Large intestine (tissue), 3 donors: ENCODE measurements around the gene SPRED2. TPM values are rescaled to one million over a fixed set of nuclear protein-coding genes. Genes with fewer than 3 reads are reported as not detected.
A peak's percentile ranks its signal among the peaks of the same experiment; 100 is the strongest.

Experiments
- DNase-seq, 2 donors: peaks; one replicate each; pipeline versions ENCODE4 v3.0.0 to v3.0.0-alpha.2; 2013
- H3K27ac ChIP-seq: one replicate; pipeline ENCODE4 v1.5.1; 2013; ENCODE audit warnings: low read length
- H3K27me3 ChIP-seq: 2 replicates; pipeline ENCODE4 v1.6.1; 2013; ENCODE audit warnings: low read length; ENCODE audit not compliant: control insufficient read depth, insufficient read depth
- H3K36me3 ChIP-seq: 2 replicates; pipeline ENCODE4 v1.6.1; 2013; ENCODE audit warnings: low read length; ENCODE audit not compliant: control insufficient read depth, insufficient read depth
- H3K4me1 ChIP-seq: one replicate; pipeline ENCODE4 v1.6.1; 2013; ENCODE audit warnings: low read length; ENCODE audit not compliant: control insufficient read depth, insufficient read depth
- H3K4me3 ChIP-seq: one replicate; pipeline ENCODE4 v1.5.1; 2013; ENCODE audit warnings: low read length
- H3K9me3 ChIP-seq: one replicate; pipeline ENCODE4 v1.6.1; 2013; ENCODE audit warnings: mild to moderate bottlenecking, low read depth, low read length, moderate library complexity; ENCODE audit not compliant: control insufficient read depth
- WGBS: methylation state at CpG from one replicate; pipeline ENCODE4 v1.1.5; 2013; ENCODE audit warnings: low lambda C conversion rate; ENCODE audit not compliant: insufficient coverage; 5-methylcytosine and 5-hydroxymethylcytosine counted together
- polyA plus RNA-seq: library from polyadenylated mRNA; unstranded; fragments of 120-200 nt; gene quantifications from one replicate; pipeline ENCODE4 v1.2.1, GENCODE V29; 2013

SPRED2 gene
- polyA plus RNA-seq, 1 donor = 22.4 TPM

- no peaks in the 10 kb centered on the region for H3K9me3 ChIP-seq
- H3K27me3 ChIP-seq = no peaks in the 10 kb centered on the region
- peaks cover 12% of the 10 kb centered on the region for H3K4me1 ChIP-seq
- no CpG with 5 or more reads among the region's 4 CpGs for WGBS
- DNase-seq = no peak
- H3K27ac ChIP-seq = no peak overlapping the region
- no peaks in the 10 kb centered on the region for H3K36me3 ChIP-seq
- H3K4me3 ChIP-seq = no peak overlapping the region
Measured at GRCh38 chr2:65386989-65387388, 45.4 kb downstream of the SPRED2 start.

GRCh38 chr2:65386344-65386743, 46.1 kb downstream of the SPRED2 start:
- WGBS = 100% methylated on average over 1 of the region's 3 CpGs
- no peak overlapping the region for H3K4me3 ChIP-seq
- H3K9me3 ChIP-seq = no peaks in the 10 kb centered on the region
- no peaks in the 10 kb centered on the region for H3K27me3 ChIP-seq
- no peak for DNase-seq
- H3K27ac ChIP-seq = no peak overlapping the region
- no peaks in the 10 kb centered on the region for H3K36me3 ChIP-seq
- peaks cover 12% of the 10 kb centered on the region for H3K4me1 ChIP-seq

DNA sequence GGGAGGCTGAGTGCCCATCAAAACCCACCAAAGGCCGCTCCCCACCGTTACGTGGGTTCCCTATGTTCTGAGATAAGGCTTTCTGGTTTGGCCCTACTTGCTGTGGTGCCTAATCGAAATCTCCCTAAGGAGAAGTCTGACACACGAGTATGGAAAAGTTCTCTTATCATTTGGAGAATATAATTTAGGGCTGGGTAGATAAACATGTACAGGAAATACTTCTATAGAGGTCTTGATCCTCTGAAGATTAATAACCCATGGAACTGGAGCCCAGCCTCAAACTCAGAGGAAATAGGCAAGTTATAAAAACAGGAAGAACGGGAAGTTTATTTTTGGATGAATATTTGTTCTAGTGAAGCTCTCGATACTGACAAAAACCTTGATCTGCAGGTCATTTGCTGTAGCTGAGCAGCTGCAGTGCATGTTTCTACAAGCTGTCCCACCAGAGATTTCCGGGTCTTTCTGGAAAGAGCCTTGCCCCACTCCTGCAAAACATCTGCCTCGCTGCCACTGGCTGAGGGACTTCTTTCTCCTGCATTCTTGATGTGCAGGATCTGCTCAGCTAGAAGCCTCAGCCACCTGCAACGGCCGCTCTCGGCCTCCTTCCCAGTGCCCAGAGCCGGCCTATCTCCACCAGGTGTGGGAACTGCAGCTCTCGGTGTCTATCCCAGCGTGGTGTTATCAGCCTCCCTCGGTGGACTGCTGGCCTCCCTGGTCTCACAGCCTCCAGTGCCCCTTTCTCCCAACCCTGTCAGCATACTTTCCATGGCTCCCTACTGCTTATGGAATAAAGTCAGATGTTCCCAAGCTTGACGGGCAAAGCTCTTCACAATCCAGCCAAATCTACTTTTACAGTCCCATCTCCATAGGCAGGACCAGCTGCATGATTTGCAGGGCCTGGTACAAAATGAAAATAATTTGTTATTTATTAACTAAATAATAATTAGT, 48.6 kb downstream of the SPRED2 start:
- H3K9me3 ChIP-seq = no peaks in the 10 kb centered on the region
- DNase-seq = no peak
- whole genome bisulfite sequencing = no CpG with 5 or more reads among the region's 17 CpGs

DNA sequence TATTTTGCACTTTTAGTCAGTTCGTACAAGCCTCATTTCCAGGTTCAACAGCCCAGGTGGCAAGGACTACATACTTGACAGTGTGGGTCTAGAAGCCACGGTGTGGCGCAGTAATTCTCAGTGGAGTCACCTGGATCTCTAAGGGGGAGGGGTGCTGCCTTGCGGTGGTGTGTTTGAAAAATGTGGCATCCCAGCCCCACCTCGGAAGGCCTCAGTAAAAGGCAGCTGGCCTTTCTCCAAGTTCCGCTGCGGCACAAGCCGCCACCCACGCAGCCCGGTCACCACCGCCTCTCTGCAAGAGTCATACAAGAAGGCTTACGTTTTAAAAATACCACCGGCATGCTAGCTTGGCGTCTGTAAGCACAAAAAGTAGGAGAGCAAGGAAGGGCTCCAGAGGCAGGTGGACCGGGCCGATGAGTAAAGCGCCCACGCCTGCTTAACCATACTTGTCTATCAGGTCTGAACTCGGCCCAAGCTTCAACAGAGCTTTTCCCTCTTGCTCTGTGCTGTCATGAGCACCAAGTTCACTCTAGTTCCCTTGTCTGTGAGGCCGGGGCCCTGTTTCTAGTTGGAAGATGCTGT, 49.5 kb downstream of the SPRED2 start:
- Histone ChIP-seq H3K36me3 (no peaks in the 10 kb centered on the region), H3K4me1 (peaks cover 25% of the 10 kb centered on the region), H3K27ac (peak overlapping the region; percentile 32), H3K27me3 (no peaks in the 10 kb centered on the region), H3K9me3 (no peaks in the 10 kb centered on the region), H3K4me3 (no peak overlapping the region)
- peak; percentile 47 to 63 for DNase-seq
- WGBS = no CpG with 5 or more reads among the region's 20 CpGs

More for the DNA sequence above, 48.6 kb downstream of the SPRED2 start:
- peak overlapping the region; percentile 32 for H3K27ac ChIP-seq
- no peak overlapping the region for H3K4me3 ChIP-seq
- H3K27me3 ChIP-seq = no peaks in the 10 kb centered on the region
- H3K4me1 ChIP-seq = peaks cover 20% of the 10 kb centered on the region
- no peaks in the 10 kb centered on the region for H3K36me3 ChIP-seq

GRCh38 chr2:65382323-65382722, 50.1 kb downstream of the SPRED2 start:
- Histone ChIP-seq H3K4me1 (peaks cover 31% of the 10 kb centered on the region), H3K27ac (no peak overlapping the region)
- no CpG with 5 or more reads among the region's 1 CpG for WGBS

DNA sequence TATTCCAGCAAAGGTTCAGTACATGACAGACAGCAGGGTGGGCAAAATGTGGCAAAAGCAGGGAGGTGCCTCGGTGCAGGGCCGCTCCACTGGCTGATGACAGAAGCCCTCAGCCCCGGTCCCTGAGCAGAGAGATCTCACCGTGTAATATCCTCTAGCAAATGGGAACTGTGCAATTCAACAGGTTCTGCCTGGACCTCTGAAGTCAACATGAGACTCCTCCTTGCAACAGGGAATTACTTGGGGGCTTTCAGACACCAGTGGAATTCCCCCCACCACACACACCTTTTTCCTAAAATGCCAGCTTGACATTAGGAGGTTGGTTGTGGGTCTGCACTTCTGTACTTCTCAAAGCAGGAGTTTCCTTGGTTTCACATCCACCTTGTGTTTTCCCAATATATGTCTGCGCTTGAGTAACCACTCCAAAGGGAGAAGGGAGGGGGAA, 50.8 kb downstream of the SPRED2 start:
- Histone ChIP-seq H3K9me3 (no peaks in the 10 kb centered on the region), H3K4me1 (peaks cover 32% of the 10 kb centered on the region), H3K27ac (no peak overlapping the region), H3K4me3 (no peak overlapping the region), H3K36me3 (no peaks in the 10 kb centered on the region), H3K27me3 (no peaks in the 10 kb centered on the region)
- no CpG with 5 or more reads among the region's 5 CpGs for WGBS
- DNase-seq = no peak

More at GRCh38 chr2:65382323-65382722, 50.1 kb downstream of the SPRED2 start:
- no peaks in the 10 kb centered on the region for H3K27me3 ChIP-seq
- no peak for DNase-seq
- no peaks in the 10 kb centered on the region for H3K9me3 ChIP-seq
- no peak overlapping the region for H3K4me3 ChIP-seq
- no peaks in the 10 kb centered on the region for H3K36me3 ChIP-seq

DNA sequence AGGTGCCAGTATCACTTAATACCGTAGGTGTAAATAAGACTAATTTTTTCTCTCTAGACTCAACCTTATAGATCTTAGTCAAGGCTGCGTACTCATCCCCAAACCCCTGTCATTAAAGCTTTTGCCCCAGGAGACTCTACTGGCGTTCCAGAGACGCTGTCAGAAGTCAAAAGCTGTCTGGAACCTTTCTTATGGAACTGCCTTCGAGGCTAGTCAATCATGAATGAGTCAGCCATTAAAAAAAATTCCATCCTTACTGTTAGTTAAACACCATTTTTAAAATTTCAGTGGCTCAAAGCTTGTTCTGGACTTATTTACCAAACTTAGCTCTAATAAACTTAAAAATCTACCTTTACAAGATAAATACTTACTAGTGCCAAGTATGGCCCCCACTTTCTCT, 52.1 kb downstream of the SPRED2 start:
- Histone ChIP-seq H3K4me1 (peaks cover 32% of the 10 kb centered on the region), H3K9me3 (no peaks in the 10 kb centered on the region), H3K27me3 (no peaks in the 10 kb centered on the region), H3K27ac (no peak overlapping the region), H3K4me3 (no peak overlapping the region), H3K36me3 (no peaks in the 10 kb centered on the region)
- no CpG with 5 or more reads among the region's 5 CpGs for WGBS
- no peak for DNase-seq

GRCh38 chr2:65379721-65380171, 52.7 kb downstream of the SPRED2 start:
- 60% methylated on average over 1 of the region's 3 CpGs for WGBS
- H3K27ac ChIP-seq = peak overlapping the region; percentile 22
- H3K4me1 ChIP-seq = peaks cover 33% of the 10 kb centered on the region
- H3K9me3 ChIP-seq = no peaks in the 10 kb centered on the region
- no peaks in the 10 kb centered on the region for H3K27me3 ChIP-seq
- DNase-seq = peak; percentile 66
- no peak overlapping the region for H3K4me3 ChIP-seq
- no peaks in the 10 kb centered on the region for H3K36me3 ChIP-seq

DNA sequence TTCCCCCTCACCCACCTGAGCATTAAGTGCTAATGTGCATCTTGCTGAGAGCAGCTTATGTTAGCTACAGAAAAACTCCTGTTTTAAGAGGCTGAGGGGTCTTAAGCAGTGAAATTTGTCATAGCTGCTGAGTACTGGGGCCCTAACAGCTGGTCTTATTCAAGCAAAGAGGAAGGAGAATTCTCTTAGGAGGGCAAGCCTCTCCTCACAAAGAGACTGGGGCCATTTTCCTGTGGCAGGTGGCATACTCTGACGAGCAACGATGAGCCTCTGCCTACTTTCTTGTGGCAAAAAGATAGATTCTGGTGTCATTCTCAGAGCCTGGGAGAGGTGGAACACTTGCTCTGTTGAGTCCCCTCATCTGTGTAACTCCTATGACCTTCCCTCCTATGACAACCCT, 53.2 kb downstream of the SPRED2 start:
- peaks cover 37% of the 10 kb centered on the region for H3K4me1 ChIP-seq
- no CpG with 5 or more reads among the region's 2 CpGs for WGBS
- H3K27ac ChIP-seq = peak overlapping the region; percentile 22
- H3K36me3 ChIP-seq = no peaks in the 10 kb centered on the region
- no peak overlapping the region for H3K4me3 ChIP-seq
- H3K27me3 ChIP-seq = no peaks in the 10 kb centered on the region
- no peak for DNase-seq
- H3K9me3 ChIP-seq = no peaks in the 10 kb centered on the region

GRCh38 chr2:65378290-65378689, 54.1 kb downstream of the SPRED2 start:
- H3K27me3 ChIP-seq = no peaks in the 10 kb centered on the region
- no peak overlapping the region for H3K4me3 ChIP-seq
- no peak overlapping the region for H3K27ac ChIP-seq
- DNase-seq = no peak
- 90% methylated on average over 2 of the region's 4 CpGs for WGBS
- H3K36me3 ChIP-seq = no peaks in the 10 kb centered on the region
- peaks cover 32% of the 10 kb centered on the region for H3K4me1 ChIP-seq
- no peaks in the 10 kb centered on the region for H3K9me3 ChIP-seq
